GM21737 (cell line): ENCODE measurements around the gene MARK2.
A peak's percentile ranks its signal among the peaks of the same experiment; 100 is the strongest.

Experiments
- ATAC-seq: cut with Tn5 transposase; IDR thresholded peaks from one replicate; pipeline ENCODE4 v1.9.1; 2021; ENCODE audit warnings: mild to moderate bottlenecking, moderate library complexity; ENCODE audit not compliant: unreplicated experiment

Gene MARK2

GRCh38 chr11:63829823-63830489, 9.0 kb upstream of the MARK2 start:
- no peak for ATAC-seq

GRCh38 chr11:63831326-63831725, 7.6 kb upstream of the MARK2 start:
- ATAC-seq, result no peak

GRCh38 chr11:63832336-63832735, 6.6 kb upstream of the MARK2 start:
- no peak for ATAC-seq

- ATAC-seq, result no peak
These were observed 5.9 kb upstream of the MARK2 start for GRCh38 chr11:63833048-63833447.

- no peak for ATAC-seq
These were observed 4.3 kb upstream of the MARK2 start for GRCh38 chr11:63834535-63835157.

GRCh38 chr11:63835158-63835545, 3.8 kb upstream of the MARK2 start:
- ATAC-seq, result no peak

GRCh38 chr11:63837027-63837688, 1.8 kb upstream of the MARK2 start:
- ATAC-seq, result no peak

- ATAC-seq, result no peak
These were observed 1.2 kb upstream of the MARK2 start for GRCh38 chr11:63837739-63838138.

GRCh38 chr11:63838150-63838677, 696 bp upstream of the MARK2 start:
- ATAC-seq, result no peak

- ATAC-seq, result peak; percentile 6
These were observed 822 bp downstream of the MARK2 start for GRCh38 chr11:63839508-63840355.

GRCh38 chr11:63840356-63841060, 1.6 kb downstream of the MARK2 start:
- ATAC-seq, result no peak

GRCh38 chr11:63841554-63841953, 2.6 kb downstream of the MARK2 start:
- no peak for ATAC-seq

- ATAC-seq, result no peak
These were observed 4.1 kb downstream of the MARK2 start for GRCh38 chr11:63843041-63843440.

- ATAC-seq, result no peak
These were observed 5.9 kb downstream of the MARK2 start for GRCh38 chr11:63844836-63845235.

GRCh38 chr11:63845303-63845702, 6.4 kb downstream of the MARK2 start:
- ATAC-seq, result no peak

GRCh38 chr11:63845911-63846310, 7.0 kb downstream of the MARK2 start:
- ATAC-seq, result no peak

GRCh38 chr11:63846897-63847296, 8.0 kb downstream of the MARK2 start:
- no peak for ATAC-seq

- no peak for ATAC-seq
These were observed 8.5 kb downstream of the MARK2 start for GRCh38 chr11:63847363-63847762.

- no peak for ATAC-seq
These were observed 10.8 kb downstream of the MARK2 start for GRCh38 chr11:63849691-63850090.

- no peak for ATAC-seq
These were observed 12.0 kb downstream of the MARK2 start for GRCh38 chr11:63850920-63851319.

- no peak for ATAC-seq
These were observed 12.5 kb downstream of the MARK2 start for GRCh38 chr11:63851364-63851763.
